H9 (cell line): Measurements from ENCODE around the gene GPR68. TPM values are rescaled to one million over a fixed set of nuclear protein-coding genes. Genes with fewer than 3 reads are reported as not detected.
A peak's percentile ranks its signal among the peaks of the same experiment; 100 is the strongest.

ENCODE experiments used
- DNase-seq: peaks from one replicate; pipeline ENCODE4 v3.0.0-alpha.2; 2017
- H2AFZ ChIP-seq: one replicate; pipeline ENCODE4 v1.6.1; 2013; ENCODE audit warnings: mild to moderate bottlenecking, low read length, control low read depth, moderate library complexity
- H2AK5ac ChIP-seq: 2 replicates; pipeline ENCODE4 v1.6.1; 2013; ENCODE audit warnings: low read length, control low read depth, mixed read lengths; ENCODE audit not compliant: insufficient read length
- H2BK120ac ChIP-seq: one replicate; pipeline ENCODE4 v1.6.1; 2013; ENCODE audit warnings: low read depth, mild to moderate bottlenecking, low read length, control low read depth, inconsistent platforms; ENCODE audit not compliant: poor library complexity, severe bottlenecking
- H2BK12ac ChIP-seq: 2 replicates; pipeline ENCODE4 v1.6.1; 2013; ENCODE audit warnings: low read length, control low read depth, mixed read lengths, low read depth; ENCODE audit not compliant: insufficient read length
- H2BK15ac ChIP-seq: 2 replicates; pipeline ENCODE4 v1.6.1; 2013; ENCODE audit warnings: low read depth, low read length, control low read depth
- H2BK20ac ChIP-seq: one replicate; pipeline ENCODE4 v1.6.1; 2013; ENCODE audit warnings: low read depth, mild to moderate bottlenecking, low read length, control low read depth, inconsistent platforms; ENCODE audit not compliant: poor library complexity, severe bottlenecking
- H2BK5ac ChIP-seq: 2 replicates; pipeline ENCODE4 v1.6.1; 2013; ENCODE audit warnings: low read length, control low read depth, mixed read lengths; ENCODE audit not compliant: insufficient read length
- H3K14ac ChIP-seq: 2 replicates; pipeline ENCODE4 v1.6.1; 2013; ENCODE audit warnings: low read length, control low read depth; ENCODE audit not compliant: insufficient read depth
- H3K18ac ChIP-seq: 2 replicates; pipeline ENCODE4 v1.6.1; 2013; ENCODE audit warnings: low read depth, mild to moderate bottlenecking, mixed read lengths, low read length, control low read depth; ENCODE audit not compliant: insufficient read length
- H3K23ac ChIP-seq: 2 replicates; pipeline ENCODE4 v1.6.1; 2013; ENCODE audit warnings: low read length, control low read depth, mixed read lengths, low read depth; ENCODE audit not compliant: insufficient read length
- H3K23me2 ChIP-seq: 2 replicates; pipeline ENCODE4 v1.6.1; 2013; ENCODE audit warnings: low read depth, mild to moderate bottlenecking, mixed read lengths, low read length, control low read depth; ENCODE audit not compliant: insufficient read length, poor library complexity, severe bottlenecking
- H3K27ac ChIP-seq: 2 replicates; pipeline ENCODE4 v1.5.1; 2013; ENCODE audit warnings: low read length, control low read depth, mixed read lengths, low read depth; ENCODE audit not compliant: insufficient read length
- H3K27me3 ChIP-seq: 2 replicates; pipeline ENCODE4 v1.6.1; 2013; ENCODE audit warnings: low read length, control low read depth, inconsistent platforms; ENCODE audit not compliant: insufficient read depth
- H3K4ac ChIP-seq: 2 replicates; pipeline ENCODE4 v1.6.1; 2013; ENCODE audit warnings: low read depth, mild to moderate bottlenecking, control low read depth, inconsistent platforms, low read length, moderate library complexity
- H3K4me1 ChIP-seq: 2 replicates; pipeline ENCODE4 v1.6.1; 2013; ENCODE audit warnings: low read length, control low read depth, inconsistent platforms; ENCODE audit not compliant: insufficient read depth
- H3K4me2 ChIP-seq: 2 replicates; pipeline ENCODE4 v1.6.1; 2013; ENCODE audit warnings: low read length, control low read depth, mixed read lengths; ENCODE audit not compliant: insufficient read length, insufficient read depth
- H3K56ac ChIP-seq: 2 replicates; pipeline ENCODE4 v1.6.1; 2013; ENCODE audit warnings: low read depth, mild to moderate bottlenecking, mixed read lengths, low read length, control low read depth; ENCODE audit not compliant: insufficient read length
- H3K79me1 ChIP-seq: 2 replicates; pipeline ENCODE4 v1.6.1; 2013; ENCODE audit warnings: low read depth, mild to moderate bottlenecking, moderate library complexity, low read length, control low read depth, inconsistent platforms; ENCODE audit not compliant: insufficient read depth, poor library complexity, severe bottlenecking
- H3K79me2 ChIP-seq: 2 replicates; pipeline ENCODE4 v1.6.1; 2013; ENCODE audit warnings: low read length, control low read depth, inconsistent platforms; ENCODE audit not compliant: insufficient read depth
- H3K9ac ChIP-seq: 2 replicates; pipeline ENCODE4 v1.6.1; 2013; ENCODE audit warnings: low read length, control low read depth, mixed read lengths; ENCODE audit not compliant: insufficient read length; ENCODE audit errors: extremely low read depth
- H3K9me3 ChIP-seq: one replicate; pipeline ENCODE4 v1.6.1; 2013; ENCODE audit warnings: low read depth, low read length, inconsistent platforms; ENCODE audit not compliant: control insufficient read depth
- H3T11ph ChIP-seq: one replicate; pipeline ENCODE4 v1.6.1; 2013; ENCODE audit warnings: mild to moderate bottlenecking, low read length, control low read depth, inconsistent platforms
- H4K20me1 ChIP-seq: one replicate; pipeline ENCODE4 v1.6.1; 2013; ENCODE audit not compliant: control insufficient read depth, insufficient read length, insufficient read depth
- H4K5ac ChIP-seq: 2 replicates; pipeline ENCODE4 v1.6.1; 2013; ENCODE audit warnings: low read depth, mild to moderate bottlenecking, mixed read lengths, low read length, control low read depth; ENCODE audit not compliant: insufficient read length
- H4K8ac ChIP-seq: replicated peaks from 2 replicates; pipeline ENCODE4 v1.6.1; 2013; ENCODE audit warnings: low read length, control low read depth, mixed read lengths, low read depth; ENCODE audit not compliant: insufficient read length
- H4K91ac ChIP-seq: 2 replicates; pipeline ENCODE4 v1.6.1; 2013; ENCODE audit warnings: low read depth, mild to moderate bottlenecking, moderate library complexity, mixed read lengths, low read length, control low read depth; ENCODE audit not compliant: insufficient read length
- H3K27ac Mint-ChIP-seq, 3 experiments: 2 replicates in 2 of 3; 3 replicates in 1 of 3; pipeline ENCODE4 v1.8.0; 2020 to 2021; ENCODE audit warnings: mixed read lengths in 3 of 3, mild to moderate bottlenecking in 1 of 3, moderate library complexity in 1 of 3
- H3K27me3 Mint-ChIP-seq: 2 replicates; pipeline ENCODE4 v1.8.0; 2021; ENCODE audit warnings: low read depth, mild to moderate bottlenecking, moderate library complexity, mixed read lengths
- H3K36me3 Mint-ChIP-seq, 3 experiments: 2 replicates in 2 of 3; 3 replicates in 1 of 3; pipeline ENCODE4 v1.8.0; 2020 to 2021; ENCODE audit warnings: low read depth in 3 of 3, mixed read lengths in 3 of 3; ENCODE audit not compliant: insufficient read depth in 1 of 3
- H3K4me1 Mint-ChIP-seq, 2 experiments: 2 replicates each; pipeline ENCODE4 v1.8.0; 2020; ENCODE audit warnings: mixed read lengths in 2 of 2
- H3K4me3 Mint-ChIP-seq, 2 experiments: 2 replicates in 1 of 2; 3 replicates in 1 of 2; pipeline ENCODE4 v1.8.0; 2020 to 2021; ENCODE audit warnings: mild to moderate bottlenecking in 2 of 2, mixed read lengths in 2 of 2, moderate library complexity in 1 of 2
- H3K9me3 Mint-ChIP-seq, 2 experiments: 2 replicates in 1 of 2; 3 replicates in 1 of 2; pipeline ENCODE4 v1.8.0; 2020; ENCODE audit warnings: mild to moderate bottlenecking in 2 of 2, mixed read lengths in 2 of 2, moderate library complexity in 1 of 2
- CTCF ChIP-seq: fragments of 200-600 bp; sonication (generic); conservative IDR thresholded peaks from 3 replicates; pipeline ENCODE4 v1.8.0; 2021; ENCODE audit warnings: antibody characterized with exemption, mild to moderate bottlenecking
- WGBS: extraction: QIAGEN DNeasy Blood & Tissue Kit; methylation state at CpG from one replicate; pipeline ENCODE4 v1.1.7; 2013; ENCODE audit warnings: missing lambda C conversion rate, low lambda C conversion rate, mixed read lengths; ENCODE audit not compliant: insufficient read length; ENCODE audit errors: extremely low coverage; 5-methylcytosine and 5-hydroxymethylcytosine counted together
- total RNA-seq: library from RNA; stranded (reverse); gene quantifications from 2 replicates; pipeline ENCODE4 v1.2.1, GENCODE V29; 2021

Gene GPR68
- total RNA-seq, 1 experiment from 2014 or later, result 0.33 TPM

DNA sequence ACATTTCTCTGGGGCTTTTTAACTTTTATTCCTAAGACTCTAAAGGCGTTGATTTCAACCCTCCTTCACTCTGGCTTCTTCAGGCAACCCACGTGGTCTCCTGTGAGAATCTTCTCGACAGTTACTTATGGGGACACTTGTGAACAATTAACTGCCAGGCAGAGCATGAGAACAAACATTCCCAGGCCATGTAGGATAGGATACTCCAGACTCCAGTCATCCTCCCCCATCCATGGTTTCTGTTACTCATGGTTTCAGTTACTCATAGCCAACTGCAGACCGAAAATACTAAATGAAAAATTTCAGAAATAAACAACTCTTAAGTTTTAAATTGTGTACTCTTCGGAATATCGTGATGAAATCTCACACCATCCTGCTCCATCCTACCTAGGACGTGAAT is 19.5 kb downstream of the GPR68 start:
- Histone ChIP-seq H4K8ac (no peak overlapping the region), H3K4me1 (peaks cover 4% of the 10 kb centered on the region), H3K56ac (no peak overlapping the region), H2BK15ac (no peak overlapping the region), H3K9me3 (no peaks in the 10 kb centered on the region), H3K79me2 (no peaks in the 10 kb centered on the region), H2BK5ac (no peak overlapping the region), H2AK5ac (no peak overlapping the region), H2BK120ac (no peak overlapping the region), H3K18ac (no peak overlapping the region), H3K14ac (no peak overlapping the region; the same call in 1 of the 2 replicates), H3K23ac (no peak overlapping the region), H4K91ac (no peak overlapping the region), H2BK20ac (no peak overlapping the region), H4K20me1 (no peaks in the 10 kb centered on the region), H2BK12ac (no peak overlapping the region), H3T11ph (no peak overlapping the region), H3K27ac (no peak overlapping the region), H3K23me2 (no peaks in the 10 kb centered on the region), H3K4ac (no peak overlapping the region), H2AFZ (no peak overlapping the region), H4K5ac (no peak overlapping the region), H3K9ac (no peak overlapping the region), H3K27me3 (no peaks in the 10 kb centered on the region), H3K79me1 (no peaks in the 10 kb centered on the region), H3K4me2 (no peak overlapping the region)
- H3K27ac Mint-ChIP-seq, result 0 out of 7 replicates have a peak overlapping the region, but pooled peaks of 1 of the 3 experiments have one; percentile 19
- peaks cover 4 to 9% (median 4%) of the 10 kb centered on the region in 3 experiments; a peak in 4 of 7 replicates for H3K36me3 Mint-ChIP-seq
- no peak for TF ChIP-seq CTCF
- H3K27me3 Mint-ChIP-seq, result no peaks in the 10 kb centered on the region; the same call in 1 of the 2 replicates
- H3K4me3 Mint-ChIP-seq, result no peak overlapping the region
- H3K4me1 Mint-ChIP-seq, result peaks cover 19 to 28% of the 10 kb centered on the region in 2 experiments
- DNase-seq, result no peak
- H3K9me3 Mint-ChIP-seq, result peaks cover 0 to 6% of the 10 kb centered on the region in 2 experiments; a peak in 2 of 5 replicates
- WGBS, result no CpG with 5 or more reads among the region's 7 CpGs
